ENCODE results near the gene ANTKMT. TPM values are rescaled to one million over a fixed set of nuclear protein-coding genes. Genes with fewer than 3 reads are reported as not detected.

Gene ANTKMT
- total and polyA plus RNA-seq, 2 of the 8 experiments (the other 6 are each of a cell fraction or from before 2014, with no cell fraction given), result 26.5 to 26.6 TPM

DNA sequence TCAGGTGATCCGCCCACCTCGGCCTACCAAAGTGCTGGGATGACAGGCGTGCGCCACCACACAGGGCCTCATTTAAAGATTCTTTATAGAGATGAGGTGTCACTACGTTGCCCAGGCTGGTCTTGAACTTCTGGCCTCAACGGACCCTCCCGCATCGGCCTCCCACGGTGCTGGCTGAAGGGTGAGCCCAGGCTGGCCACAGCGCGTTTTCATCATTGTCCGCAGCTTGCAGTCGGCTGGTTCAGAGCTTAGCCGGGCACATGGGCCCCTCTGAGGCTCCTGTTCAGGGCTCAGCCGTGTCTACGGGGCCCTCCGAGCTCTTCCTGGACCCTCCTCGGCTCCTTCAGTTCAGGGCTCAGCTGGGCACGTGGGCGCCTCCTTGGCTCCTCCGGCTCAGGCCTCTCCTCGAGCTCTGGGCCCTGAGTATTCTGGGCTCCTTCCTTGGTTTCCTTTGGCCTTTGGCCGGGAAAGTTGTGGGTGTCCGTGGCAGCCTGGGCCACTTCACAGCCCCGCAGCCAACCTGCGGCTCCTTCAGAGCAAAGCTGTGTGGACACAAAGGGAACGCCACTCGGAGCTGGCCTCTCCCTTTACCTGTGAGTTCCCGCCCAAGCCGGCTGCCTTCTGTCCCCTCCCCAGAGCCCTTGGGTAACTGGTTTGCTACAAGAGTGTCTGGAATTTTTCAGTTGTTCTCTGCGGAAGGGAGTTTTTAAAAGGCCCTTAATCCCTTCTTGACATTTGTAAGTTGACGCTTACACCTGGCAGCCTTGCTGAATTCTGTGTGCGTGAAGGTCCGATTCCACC is 38.4 kb downstream of the ANTKMT start:
- Histone ChIP-seq H2AK5ac (ENCODE audit: low read depth, low read length) (no peak overlapping the region), H4K5ac (ENCODE audit: insufficient read length, low read depth, low read length) (no peak overlapping the region), H3K4me3 (ENCODE audit: extremely low read depth in 1 of 4, insufficient read depth in 2 of 4, low read depth in 3 of 4, low read length in 4 of 4) (no peak overlapping the region), H2BK12ac (ENCODE audit: low read depth, low read length) (no peak overlapping the region), H3K56ac (replicated peaks; ENCODE audit: insufficient read length, low read depth, low read length) (no peak overlapping the region), H3K36me3 (ENCODE audit: control insufficient read depth in 2 of 4, insufficient read depth in 4 of 4, low read length in 3 of 4) (no peaks in the 10 kb centered on the region), H4K8ac (ENCODE audit: extremely low read depth, insufficient read depth, low read length) (no peak overlapping the region), H3K27me3 (replicated peaks in 1 of 4; ENCODE audit: control insufficient read depth in 3 of 4, extremely low read depth in 1 of 4, insufficient read depth in 3 of 4, low read length in 3 of 4) (no peaks in the 10 kb centered on the region), H2BK20ac (ENCODE audit: low read length) (no peak overlapping the region), H3K27ac (ENCODE audit: low read depth, low read length) (no peak overlapping the region), H2BK5ac (ENCODE audit: low read depth, low read length) (no peak overlapping the region), H3K18ac (ENCODE audit: extremely low read depth, low read length) (no peak overlapping the region), H3K9me3 (ENCODE audit: insufficient read depth in 2 of 2, low read depth in 1 of 2, low read length in 1 of 2) (0 out of 4 replicates have a peak, but pooled peaks cover 0 to 3% of the 10 kb centered on the region in 2 experiments), H4K20me1 (replicated peaks in 1 of 2; ENCODE audit: control insufficient read depth in 1 of 2, insufficient read depth in 2 of 2, low read length in 2 of 2) (no peaks in the 10 kb centered on the region), H3K4me1 (replicated peaks in 1 of 4; ENCODE audit: control insufficient read depth in 3 of 4, insufficient read depth in 4 of 4, low read length in 3 of 4) (peaks cover 0 to 2% (median 0%) of the 10 kb centered on the region in 4 experiments; a peak in 1 of 7 replicates), H4K91ac (replicated peaks; ENCODE audit: insufficient read length, low read length) (no peak overlapping the region), H3K9ac (replicated peaks in 1 of 4; ENCODE audit: extremely low read depth in 1 of 4, low read depth in 3 of 4, low read length in 3 of 4) (no peak overlapping the region), H3K14ac (ENCODE audit: insufficient read length) (no peak overlapping the region), H3K4ac (replicated peaks; ENCODE audit: insufficient read length, low read depth, low read length) (no peak overlapping the region), H2AFZ (ENCODE audit: low read length) (no peak overlapping the region), H3K23me2 (ENCODE audit: low read depth, low read length) (no peaks in the 10 kb centered on the region), H2BK15ac (ENCODE audit: low read length) (no peak overlapping the region), H3K23ac (ENCODE audit: insufficient read length) (no peak overlapping the region), H3K4me2 (ENCODE audit: insufficient read depth in 1 of 2, low read depth in 2 of 2, low read length in 2 of 2) (no peak overlapping the region), H3K79me1 (ENCODE audit: low read depth, low read length) (no peaks in the 10 kb centered on the region), H2BK120ac (replicated peaks; ENCODE audit: low read depth, low read length) (no peak overlapping the region), H3K79me2 (ENCODE audit: control insufficient read depth in 1 of 2, insufficient read depth in 2 of 2, low read length in 2 of 2) (no peaks in the 10 kb centered on the region)
- ChIA-PET POLR2A (ENCODE audit: partially characterized antibody) (interaction anchor here (0.7 to 1.0 kb wide), 3 partner anchors 10 to 25 kb away, joined by 3 read pairs; no protein-coding TSS in a partner anchor), CTCF (ENCODE audit: partially characterized antibody) (interaction anchor here (1.0 to 5.0 kb wide), 5 partner anchors 11 to 33 kb away, joined by 3 to 38 read pairs (median 3); partner anchors contain the start of gene CCDC78)
- FAIRE-seq (no peak), DNase-seq (ENCODE audit: low read depth in 1 of 2, low spot score in 2 of 2) (no peak)
- WGBS, 2 experiments (ENCODE audit: extremely low coverage in 1 of 2, insufficient coverage in 1 of 2, insufficient read length in 1 of 2, insufficient replicate concordance in 2 of 2, low coverage in 1 of 2, low lambda C conversion rate in 2 of 2, missing lambda C conversion rate in 1 of 2), result 89% methylated on average over 34 of the region's 34 CpGs; no CpG with 5 or more reads in 1 of the 2 experiments
- no peak for TF ChIP-seq JUN (IDR thresholded peaks at IDR 0.05; ENCODE audit: low read depth, low read length)
- TF ChIP-seq NANOG (IDR thresholded peaks at IDR 0.05; ENCODE audit: insufficient read depth, low read depth, low read length, poor library complexity, severe bottlenecking), result no peak
- no peak for TF ChIP-seq KDM4A (IDR thresholded peaks at IDR 0.05; ENCODE audit: low read depth, low read length, severe bottlenecking)
- no peak for TF ChIP-seq RFX5 (IDR thresholded peaks at IDR 0.05; ENCODE audit: borderline replicate concordance, low read depth, low read length)
- no peak for TF ChIP-seq EZH2 (IDR thresholded peaks at IDR 0.05; ENCODE audit: low read depth, low read length, severe bottlenecking)
- TF ChIP-seq EP300 (IDR thresholded peaks at IDR 0.05; ENCODE audit: borderline replicate concordance in 1 of 2, low read depth in 2 of 2, low read length in 2 of 2), result no peak
- no peak for TF ChIP-seq TCF12 (IDR thresholded peaks at IDR 0.05; ENCODE audit: low read depth, low read length)
- TF ChIP-seq TEAD4 (IDR thresholded peaks at IDR 0.05; ENCODE audit: low read depth, low read length), result no peak
- TF ChIP-seq GABPA (IDR thresholded peaks at IDR 0.05; ENCODE audit: borderline replicate concordance, insufficient read depth, low read length), result no peak
- no peak for TF ChIP-seq SIRT6 (IDR thresholded peaks at IDR 0.05; ENCODE audit: low read length)
- TF ChIP-seq, protein P1, sequence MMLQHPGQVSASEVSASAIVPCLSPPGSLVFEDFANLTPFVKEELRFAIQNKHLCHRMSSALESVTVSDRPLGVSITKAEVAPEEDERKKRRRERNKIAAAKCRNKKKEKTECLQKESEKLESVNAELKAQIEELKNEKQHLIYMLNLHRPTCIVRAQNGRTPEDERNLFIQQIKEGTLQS (IDR thresholded peaks at IDR 0.05; ENCODE audit: insufficient read depth, low read depth, low read length), result no peak
